GM12878 (cell line): Measurements from ENCODE around the gene SELENOO. TPM values are rescaled to one million over a fixed set of nuclear protein-coding genes. Genes with fewer than 3 reads are reported as not detected.

ENCODE experiments used
- ATAC-seq: fragments of 200-7000 bp; cut with Tn5 transposase; 3 replicates; pipeline ENCODE4 v1.9.1; 2020; ENCODE audit warnings: mild to moderate bottlenecking, moderate library complexity
- BruUV-seq: library from RNA; stranded (reverse); fragments of 400-500 nt; replicated peaks from 2 replicates; lab custom pipeline; 2021; lab: Mats Ljungman, UMichigan
- CTCF ChIA-PET: fragments of 300-600 bp; sonication (Branson Sonifier 250); formaldehyde crosslinking; extraction: SDS; loops from one replicate; lab custom pipeline; 2021; ENCODE audit warnings: inconsistent platforms; lab: Yijun Ruan, JAX
- POLR2A ChIA-PET: fragments of 350-600 bp; formaldehyde crosslinking; extraction: SDS; loops from one replicate; lab custom pipeline; 2021; ENCODE audit warnings: inconsistent platforms; lab: Charles Lee
- RAD21 ChIA-PET: fragments of 300-600 bp; sonication (Branson Sonifier 250); formaldehyde crosslinking; loops from one replicate; lab custom pipeline; 2023; ENCODE audit warnings: antibody characterized with exemption; ENCODE audit not compliant: unreplicated experiment; lab: Charles Lee
- SMC1A ChIA-PET: fragments of 300-600 bp; sonication (Branson Sonifier 250); formaldehyde crosslinking; loops from one replicate; lab custom pipeline; 2023; ENCODE audit not compliant: unreplicated experiment, uncharacterized antibody; lab: Charles Lee
- DNase-seq: peaks from one replicate; pipeline ENCODE4 v3.0.0-alpha.2; 2011; ENCODE audit warnings: low read depth, low spot score
- FAIRE-seq: peaks from 3 replicates; lab custom pipeline; 2011; peaks lifted over from hg19 to GRCh38; lab: Jason Lieb, UNC
- H2AFZ ChIP-seq: 2 replicates; pipeline ENCODE4 v1.6.0; 2011; ENCODE audit warnings: low read depth, low read length, control low read depth; ENCODE audit not compliant: control insufficient read depth
- H3K27ac ChIP-seq: 2 replicates; pipeline ENCODE4 v1.5.1; 2011; ENCODE audit warnings: control low read depth; ENCODE audit not compliant: control insufficient read depth, insufficient read depth
- H3K27me3 ChIP-seq, 2 experiments: replicated peaks in 1 of 2; 2 replicates each; pipeline versions ENCODE4 v1.6.0 to v1.6.1; 2011; ENCODE audit warnings: low read length in 1 of 2; ENCODE audit not compliant: control insufficient read depth in 2 of 2, insufficient read depth in 2 of 2
- H3K36me3 ChIP-seq, 2 experiments: 2 replicates each; pipeline ENCODE4 v1.5.1; 2011; ENCODE audit warnings: low read length in 1 of 2; ENCODE audit not compliant: control insufficient read depth in 2 of 2, insufficient read depth in 2 of 2
- H3K4me1 ChIP-seq: 2 replicates; pipeline ENCODE4 v1.6.1; 2011; ENCODE audit warnings: mild to moderate bottlenecking, low read length, moderate library complexity, mixed read lengths; ENCODE audit not compliant: control insufficient read depth, insufficient read depth
- H3K4me2 ChIP-seq: 2 replicates; pipeline ENCODE4 v1.6.0; 2011; ENCODE audit warnings: control low read depth; ENCODE audit not compliant: control insufficient read depth, insufficient read depth
- H3K4me3 ChIP-seq: fragments of 200-600 bp; sonication (generic); 2 replicates; pipeline ENCODE4 v1.5.1; 2016
- H3K79me2 ChIP-seq: 2 replicates; pipeline ENCODE4 v1.6.0; 2011; ENCODE audit warnings: low read length; ENCODE audit not compliant: control insufficient read depth, insufficient read depth
- H3K9ac ChIP-seq: 2 replicates; pipeline ENCODE4 v1.8.0; 2011; ENCODE audit warnings: low read length, control low read depth, mixed read lengths; ENCODE audit not compliant: control insufficient read depth, insufficient read depth
- H3K9me3 ChIP-seq: replicated peaks from 3 replicates; pipeline ENCODE4 v1.5.1; 2011; ENCODE audit warnings: mild to moderate bottlenecking, low read length; ENCODE audit not compliant: control insufficient read depth, insufficient read depth
- H4K20me1 ChIP-seq: 2 replicates; pipeline ENCODE4 v1.6.0; 2011; ENCODE audit not compliant: control insufficient read depth, insufficient read depth
- CBX5 ChIP-seq: sonication (generic); IDR thresholded peaks from 2 replicates; pipeline ENCODE4 v1.6.1; 2016; ENCODE audit warnings: low read depth, moderate library complexity, mild to moderate bottlenecking, inconsistent platforms
- ESRRA ChIP-seq: IDR thresholded peaks from 2 replicates; pipeline ENCODE4 v1.6.1; 2012; ENCODE audit warnings: mild to moderate bottlenecking, low read length, improper control_type of control experiment
- GATAD2B ChIP-seq: fragments of 450-650 bp; conservative IDR thresholded peaks from 2 replicates; pipeline ENCODE4 v1.6.1; 2017; ENCODE audit warnings: low read depth, mild to moderate bottlenecking, moderate library complexity
- MTA2 ChIP-seq: fragments of 450-650 bp; IDR thresholded peaks from 2 replicates; pipeline ENCODE4 v1.6.1; 2016; ENCODE audit warnings: low read depth, mild to moderate bottlenecking, moderate library complexity
- PML ChIP-seq: IDR thresholded peaks from 2 replicates; pipeline ENCODE4 v1.6.1; 2012; ENCODE audit warnings: low read length, inconsistent platforms
- RB1 ChIP-seq: fragments of 450-650 bp; formaldehyde crosslinking; IDR thresholded peaks from 2 replicates; pipeline ENCODE4 v1.6.1; 2017; ENCODE audit warnings: mild to moderate bottlenecking, borderline replicate concordance
- RCOR1 ChIP-seq: conservative IDR thresholded peaks from 2 replicates; pipeline ENCODE4 v1.6.1; 2012; ENCODE audit warnings: low read depth, low read length, improper control_type of control experiment
- WRNIP1 ChIP-seq: IDR thresholded peaks from 2 replicates; pipeline ENCODE4 v1.6.1; 2011; ENCODE audit warnings: low read depth, low read length, improper control_type of control experiment, borderline replicate concordance
- ZNF207 ChIP-seq: fragments of 450-650 bp; IDR thresholded peaks from 2 replicates; pipeline ENCODE4 v1.6.1; 2014; ENCODE audit warnings: antibody characterized with exemption, mild to moderate bottlenecking, borderline replicate concordance
- WGBS: methylation state at CpG from one replicate; pipeline ENCODE4 v1.1.6; 2016; ENCODE audit warnings: low lambda C conversion rate; ENCODE audit not compliant: insufficient replicate concordance, insufficient coverage; ENCODE audit errors: missing lambda C conversion rate; 5-methylcytosine and 5-hydroxymethylcytosine counted together
- in situ Hi-C: fragments of 300-500 bp; cut with MboI; formaldehyde crosslinking; loops from 9 replicates; pipeline ENCODE4 v1.14.3; 2018; ENCODE audit warnings: mixed read lengths
- intact Hi-C: fragments of 100-400 bp; cut with micrococcal nuclease; formaldehyde crosslinking; loops from one replicate; pipeline ENCODE4 v1.14.2; 2022; ENCODE audit not compliant: unreplicated experiment
- polyA plus RNA-seq, 11 experiments: library from polyadenylated mRNA; depleted of rRNA in 4 of 11; unstranded in 6 of 11; stranded (reverse) in 5 of 11; fragments of >200 nt; fragmentation: Nextera tagmentation in 4 of 11; fragmentation: Illumina TruSeq in 1 of 11; extraction: Ambion mirVana in 4 of 11; extraction: Trizol in 1 of 11; gene quantifications; 1 replicate in 1 of 11; 2 replicates in 10 of 11; pipeline versions ENCODE4 v1.2.1 to v1.2.3, GENCODE V29; 2011 to 2016; ENCODE audit warnings: inconsistent platforms in 2 of 11, missing spikeins in 2 of 11, low read depth in 1 of 11
- total RNA-seq, 4 experiments: library from RNA; depleted of rRNA in 3 of 4; stranded (reverse); fragments of >200 nt in 3 of 4; fragmentation: Illumina TruSeq in 1 of 4; extraction: Trizol in 1 of 4; gene quantifications; 2 replicates each; pipeline versions ENCODE4 v1.2.1 to v1.2.3, GENCODE V29; 2013 to 2021
- TF ChIP-seq, protein P1 (sequence below): IDR thresholded peaks from 2 replicates; pipeline ENCODE4 v1.6.1; 2011; ENCODE audit warnings: low read depth, low read length, improper control_type of control experiment, borderline replicate concordance
- TF ChIP-seq, protein P2 (sequence below): IDR thresholded peaks from 2 replicates; pipeline ENCODE4 v1.6.1; 2012; ENCODE audit warnings: low read depth, low read length, improper control_type of control experiment

Gene SELENOO
- total and polyA plus RNA-seq, 10 of the 15 experiments (the other 5 are each of a cell fraction or from before 2014, with no cell fraction given): 0.42 to 23.3 (median 3.3) TPM

DNA sequence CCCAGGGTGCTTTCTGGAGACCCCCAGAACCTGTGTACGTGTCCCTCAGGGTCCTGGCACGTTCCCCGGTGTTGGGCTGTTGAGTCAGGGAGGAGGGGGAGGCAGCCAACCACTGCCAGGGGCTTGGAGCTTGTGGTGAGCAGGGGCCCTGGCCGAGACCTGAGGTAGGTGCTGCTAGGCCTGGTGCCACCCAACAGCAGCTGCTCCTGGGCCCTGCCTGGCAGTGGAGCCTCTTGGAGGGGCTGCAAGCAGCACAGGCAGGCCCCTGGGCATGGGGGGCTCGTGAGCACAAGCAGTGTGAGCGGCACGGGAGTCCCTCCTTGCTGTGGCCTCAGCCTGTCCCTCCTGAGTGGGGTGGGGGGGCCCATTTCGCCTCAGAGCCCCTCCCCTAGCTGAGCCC, 7.2 kb upstream of the SELENOO start (continued):
- TF ChIP-seq PML (no peak), RCOR1 (no peak)
- TF ChIP-seq, protein P1, sequence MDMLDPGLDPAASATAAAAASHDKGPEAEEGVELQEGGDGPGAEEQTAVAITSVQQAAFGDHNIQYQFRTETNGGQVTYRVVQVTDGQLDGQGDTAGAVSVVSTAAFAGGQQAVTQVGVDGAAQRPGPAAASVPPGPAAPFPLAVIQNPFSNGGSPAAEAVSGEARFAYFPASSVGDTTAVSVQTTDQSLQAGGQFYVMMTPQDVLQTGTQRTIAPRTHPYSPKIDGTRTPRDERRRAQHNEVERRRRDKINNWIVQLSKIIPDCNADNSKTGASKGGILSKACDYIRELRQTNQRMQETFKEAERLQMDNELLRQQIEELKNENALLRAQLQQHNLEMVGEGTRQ: no peak

DNA sequence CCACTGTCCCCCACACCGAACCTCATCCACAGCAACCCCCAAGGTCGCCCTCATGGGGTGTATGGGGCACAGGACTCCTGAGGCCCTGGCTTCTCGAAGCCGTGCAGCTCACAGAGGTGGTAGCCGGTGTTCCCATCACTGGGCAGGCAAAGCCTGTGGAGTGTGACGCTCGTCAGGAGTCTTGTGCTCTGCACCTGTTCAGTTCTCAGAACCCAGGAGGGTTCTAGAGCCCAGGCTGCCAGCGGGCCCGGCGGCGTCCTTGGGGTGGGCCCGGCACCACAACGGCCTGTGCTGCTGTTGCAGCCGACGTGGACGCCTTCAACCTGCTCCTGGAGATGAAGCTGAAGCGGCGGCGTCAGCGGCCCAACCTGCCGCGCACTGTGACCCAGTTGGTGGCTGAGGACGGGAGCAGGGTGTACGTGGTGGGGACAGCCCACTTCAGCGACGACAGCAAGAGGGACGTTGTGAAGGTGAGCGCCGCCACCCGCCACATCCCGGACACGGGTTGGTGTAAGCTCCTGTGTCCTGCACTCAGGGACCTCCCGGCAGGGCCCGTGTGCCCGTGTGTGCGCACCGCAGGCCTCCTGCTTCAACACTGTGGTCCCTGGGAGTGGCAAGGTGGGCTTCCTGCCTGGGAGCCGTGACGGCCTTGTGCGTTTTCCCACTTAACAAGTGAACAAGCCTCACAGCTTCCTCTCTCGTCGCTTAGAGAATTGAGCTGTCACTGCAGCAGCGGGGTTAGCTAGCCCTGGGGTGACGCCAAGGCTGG, 6.6 kb upstream of the SELENOO start:
- 78% methylated on average over 37 of the region's 44 CpGs for WGBS
- no peak overlapping the region for H3K4me3 ChIP-seq
- no peak for FAIRE-seq
- RAD21 ChIA-PET: interaction anchor here (0.6 kb wide), 1 partner anchor 364 kb away, joined by 3 read pairs; no protein-coding TSS in a partner anchor
- peaks cover 0 to 43% of the 10 kb centered on the region in 2 experiments; a peak in 3 of 4 replicates for H3K36me3 ChIP-seq
- SMC1A ChIA-PET: no interaction called here
- peaks cover 52% of the 10 kb centered on the region for H3K4me1 ChIP-seq
- ATAC-seq: no peak
- peaks cover 43% of the 10 kb centered on the region for H3K79me2 ChIP-seq
- H3K27me3 ChIP-seq: no peaks in the 10 kb centered on the region
- no TSS peak for BruUV-seq
- H4K20me1 ChIP-seq: no peaks in the 10 kb centered on the region
- in situ Hi-C loops (no loop called here), intact Hi-C loops (loop anchor here (10.0 kb wide), 1 partner anchor 259 kb away; no protein-coding TSS in a partner anchor)
- no peaks in the 10 kb centered on the region for H3K9me3 ChIP-seq
- H3K4me2 ChIP-seq: peak overlapping the region; percentile 32
- TF ChIP-seq, protein P2, sequence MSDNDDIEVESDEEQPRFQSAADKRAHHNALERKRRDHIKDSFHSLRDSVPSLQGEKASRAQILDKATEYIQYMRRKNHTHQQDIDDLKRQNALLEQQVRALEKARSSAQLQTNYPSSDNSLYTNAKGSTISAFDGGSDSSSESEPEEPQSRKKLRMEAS: no peak
- 0 out of 2 replicates have a peak, but pooled peaks have one; percentile 8 for TF ChIP-seq GATAD2B
- no peak for TF ChIP-seq RB1
- no peak for TF ChIP-seq WRNIP1
- TF ChIP-seq ZNF207: no peak
- TF ChIP-seq MTA2: no peak
- no peak for TF ChIP-seq CBX5
- TF ChIP-seq ESRRA: no peak
- H3K27ac ChIP-seq: peak overlapping the region; percentile 61
- POLR2A ChIA-PET: interaction anchor here (0.9 kb wide), 1 partner anchor 111 kb away, joined by 3 read pairs; no protein-coding TSS in a partner anchor
- CTCF ChIA-PET: no interaction called here
- H2AFZ ChIP-seq: no peak overlapping the region
- no peak overlapping the region for H3K9ac ChIP-seq
- no peak for DNase-seq
